ENCODE measurements around the gene CAMTA1. TPM values are rescaled to one million over a fixed set of nuclear protein-coding genes. Genes with fewer than 3 reads are reported as not detected.

Gene CAMTA1
- total and polyA plus RNA-seq, 4 donors = 48.1 to 140 (median 52.3) TPM

GRCh38 chr1:6891781-6892579 lies 106.7 kb downstream of the CAMTA1 start:
- WGBS, 2 donors = 95% methylated on average over 7 of the region's 7 CpGs
- H3K27ac ChIP-seq (ENCODE audit: low read depth in 1 of 2, low read length in 1 of 2) = no peak overlapping the region
- no peaks in the 10 kb centered on the region for H3K9me3 ChIP-seq (ENCODE audit: control insufficient read depth in 4 of 4, insufficient read depth in 3 of 4, low read length in 3 of 4)
- ATAC-seq (ENCODE audit: insufficient read depth, low FRiP score) (no peak), DNase-seq (no peak)
- no peaks in the 10 kb centered on the region for H3K27me3 ChIP-seq (ENCODE audit: control insufficient read depth in 3 of 3, insufficient read depth in 3 of 3, low read length in 2 of 3)
- H3K4me1 ChIP-seq (ENCODE audit: control insufficient read depth in 5 of 5, insufficient read depth in 5 of 5, low read length in 5 of 5) = no peaks in the 10 kb centered on the region
- no peak overlapping the region for H3K4me3 ChIP-seq
- H3K36me3 ChIP-seq (ENCODE audit: control insufficient read depth in 4 of 4, insufficient read depth in 4 of 4, low read length in 4 of 4) = no peaks in the 10 kb centered on the region
- H3K9ac ChIP-seq (ENCODE audit: insufficient read depth in 1 of 2, low read length in 2 of 2) = no peak overlapping the region
- TF ChIP-seq CTCF (IDR thresholded peaks at IDR 0.05; ENCODE audit: control extremely low read depth, extremely low read depth) = no peak

GRCh38 chr1:6893388-6893787 lies 108.1 kb downstream of the CAMTA1 start:
- H3K36me3 ChIP-seq (ENCODE audit: control insufficient read depth in 4 of 4, insufficient read depth in 4 of 4, low read length in 4 of 4) = no peaks in the 10 kb centered on the region
- no peak overlapping the region for H3K9ac ChIP-seq (ENCODE audit: insufficient read depth in 1 of 2, low read length in 2 of 2)
- H3K27ac ChIP-seq (ENCODE audit: low read depth in 1 of 2, low read length in 1 of 2) = no peak overlapping the region
- no peak overlapping the region for H3K4me3 ChIP-seq
- DNase-seq (no peak), ATAC-seq (ENCODE audit: insufficient read depth, low FRiP score) (no peak)
- H3K27me3 ChIP-seq (ENCODE audit: control insufficient read depth in 3 of 3, insufficient read depth in 3 of 3, low read length in 2 of 3) = no peaks in the 10 kb centered on the region
- H3K9me3 ChIP-seq (ENCODE audit: control insufficient read depth in 4 of 4, insufficient read depth in 3 of 4, low read length in 3 of 4) = no peaks in the 10 kb centered on the region
- H3K4me1 ChIP-seq (ENCODE audit: control insufficient read depth in 5 of 5, insufficient read depth in 5 of 5, low read length in 5 of 5) = no peaks in the 10 kb centered on the region
- no peak for TF ChIP-seq CTCF (IDR thresholded peaks at IDR 0.05; ENCODE audit: control extremely low read depth, extremely low read depth)
- WGBS, 2 donors = 91 to 99% methylated on average over 7 of the region's 7 CpGs

GRCh38 chr1:6897138-6897537 lies 111.9 kb downstream of the CAMTA1 start:
- ATAC-seq (ENCODE audit: insufficient read depth, low FRiP score) = no peak
- Histone ChIP-seq H3K4me1 (ENCODE audit: control insufficient read depth in 5 of 5, insufficient read depth in 5 of 5, low read length in 5 of 5) (no peaks in the 10 kb centered on the region), H3K27me3 (ENCODE audit: control insufficient read depth in 3 of 3, insufficient read depth in 3 of 3, low read length in 2 of 3) (no peaks in the 10 kb centered on the region), H3K4me3 (no peak overlapping the region), H3K36me3 (ENCODE audit: control insufficient read depth in 4 of 4, insufficient read depth in 4 of 4, low read length in 4 of 4) (no peaks in the 10 kb centered on the region), H3K9ac (ENCODE audit: insufficient read depth in 1 of 2, low read length in 2 of 2) (no peak overlapping the region), H3K27ac (ENCODE audit: low read depth in 1 of 2, low read length in 1 of 2) (no peak overlapping the region), H3K9me3 (ENCODE audit: control insufficient read depth in 4 of 4, insufficient read depth in 3 of 4, low read length in 3 of 4) (no peaks in the 10 kb centered on the region)
- TF ChIP-seq CTCF (IDR thresholded peaks at IDR 0.05; ENCODE audit: control extremely low read depth, extremely low read depth) = no peak
- peak in 1 of 3 donors; percentile 8 for DNase-seq
- WGBS, 2 donors = 98 to 99% methylated on average over 2 of the region's 2 CpGs

All from lung (tissue), 12 donors.